Peyer's patch (tissue), 4 donors: ENCODE data around the gene SAMM50. TPM values are rescaled to one million over a fixed set of nuclear protein-coding genes. Genes with fewer than 3 reads are reported as not detected.

Source experiments
- DNase-seq, 3 donors: peaks; one replicate each; pipeline ENCODE4 v3.0.0-alpha.2; 2017 to 2019
- H3K27ac ChIP-seq, 4 donors: fragments of 200-600 bp; sonication (generic); one replicate each; pipeline ENCODE4 v1.5.1; 2016 to 2019
- H3K27me3 ChIP-seq, 2 donors: fragments of 200-600 bp; sonication (generic); one replicate each; pipeline ENCODE4 v1.5.1; 2019
- H3K36me3 ChIP-seq, 3 donors: fragments of 200-600 bp; sonication (generic); one replicate each; pipeline ENCODE4 v1.5.1; 2016 to 2019
- H3K4me1 ChIP-seq, 4 donors: fragments of 200-600 bp; sonication (generic); one replicate each; pipeline ENCODE4 v1.5.1; 2016 to 2019
- H3K4me3 ChIP-seq, 4 donors: fragments of 200-600 bp; sonication (generic); 1 replicate in 3 of 4; 2 replicates in 1 of 4; pipeline ENCODE4 v1.5.1; 2016 to 2019; ENCODE audit warnings: mild to moderate bottlenecking in 1 of 4
- H3K9me3 ChIP-seq, 4 donors: fragments of 200-600 bp; sonication (generic); one replicate each; pipeline ENCODE4 v1.5.1; 2016 to 2019; ENCODE audit warnings: mild to moderate bottlenecking in 1 of 4
- CTCF ChIP-seq, 6 experiments: fragments of 450-650 bp in 4 of 6; fragments of 200-600 bp in 2 of 6; sonication (generic) in 1 of 6; IDR thresholded peaks; one replicate each; pipeline ENCODE4 v1.5.1; 2017 to 2019; ENCODE audit warnings: antibody characterized with exemption in 6 of 6, mild to moderate bottlenecking in 3 of 6, moderate library complexity in 1 of 6
- POLR2A ChIP-seq, 2 donors: fragments of 450-650 bp; IDR thresholded peaks; one replicate each; pipeline ENCODE4 v1.5.1; 2017; ENCODE audit warnings: antibody characterized with exemption in 2 of 2, mild to moderate bottlenecking in 2 of 2, moderate library complexity in 2 of 2
- total RNA-seq, 4 donors: library from RNA; depleted of rRNA; stranded (reverse); fragments of >200 nt; gene quantifications; one replicate each; pipeline ENCODE4 v1.1.0, GENCODE V29; 2016

Gene SAMM50
- total RNA-seq, 4 donors from 2014 or later: 26.4 to 39.8 (median 34.1) TPM

GRCh38 chr22:43968614-43969013, 13.4 kb downstream of the SAMM50 start:
- TF ChIP-seq CTCF (IDR thresholded peaks at IDR 0.05) (no peak), POLR2A (IDR thresholded peaks at IDR 0.05) (no peak)
- Histone ChIP-seq H3K9me3 (no peaks in the 10 kb centered on the region), H3K4me1 (no peaks in the 10 kb centered on the region), H3K4me3 (no peak overlapping the region), H3K27me3 (no peaks in the 10 kb centered on the region), H3K36me3 (peaks cover 0 to 94% (median 0%) of the 10 kb centered on the region in 3 donors), H3K27ac (no peak overlapping the region)
- no peak for DNase-seq

- DNase-seq: no peak
These were observed 14.0 kb downstream of the SAMM50 start for GRCh38 chr22:43969021-43969878.

DNA sequence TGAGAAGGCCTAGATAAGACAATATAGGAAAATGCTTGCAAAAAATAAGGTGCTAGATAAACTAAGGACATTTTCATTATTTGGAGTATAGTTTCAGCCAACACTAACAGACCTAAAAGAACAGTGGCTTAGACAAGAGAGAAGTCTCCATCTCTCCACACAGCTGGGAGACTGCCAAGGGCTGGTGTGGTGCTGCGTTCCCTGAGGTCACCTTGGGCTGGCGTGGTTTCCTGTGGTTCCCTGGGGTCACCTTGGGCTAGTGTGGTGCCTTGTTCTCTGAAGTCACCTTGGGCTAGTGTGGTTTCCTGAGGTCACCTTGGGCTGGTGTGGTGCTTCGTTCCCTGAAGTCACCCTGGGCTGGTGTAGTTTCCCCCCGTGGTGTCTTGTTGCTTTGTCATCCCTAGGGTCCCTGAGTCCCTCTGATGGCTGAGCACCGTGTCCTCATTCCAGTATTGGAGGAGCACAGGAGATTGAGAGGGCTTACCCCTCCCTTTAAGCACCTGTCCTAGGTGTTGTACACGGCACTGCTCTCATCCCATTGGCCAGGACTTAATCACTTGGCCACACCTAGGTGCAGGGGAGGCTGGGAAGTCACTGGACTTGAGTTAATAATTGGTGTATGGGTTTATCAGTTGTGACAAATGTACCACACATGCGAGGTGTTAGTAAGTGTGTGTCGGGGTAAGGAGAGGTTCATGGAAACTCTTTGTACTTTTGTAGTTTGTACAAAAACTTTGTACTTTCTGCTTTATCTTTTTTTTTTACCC, 14.9 kb downstream of the SAMM50 start:
- peak overlapping the region in 1 of 4 donors; percentile 7 for H3K27ac ChIP-seq

More at GRCh38 chr22:43969021-43969878, 14.0 kb downstream of the SAMM50 start:
- TF ChIP-seq POLR2A (IDR thresholded peaks at IDR 0.05) (no peak), CTCF (IDR thresholded peaks at IDR 0.05) (no peak)
- Histone ChIP-seq H3K27ac (no peak overlapping the region), H3K4me1 (no peaks in the 10 kb centered on the region), H3K36me3 (peaks cover 0 to 94% (median 0%) of the 10 kb centered on the region in 3 donors), H3K27me3 (no peaks in the 10 kb centered on the region), H3K4me3 (no peak overlapping the region), H3K9me3 (no peaks in the 10 kb centered on the region)

GRCh38 chr22:43971112-43971511, 15.9 kb downstream of the SAMM50 start:
- DNase-seq: no peak
- Histone ChIP-seq H3K9me3 (no peaks in the 10 kb centered on the region), H3K4me1 (no peaks in the 10 kb centered on the region), H3K36me3 (peaks cover 0 to 94% (median 0%) of the 10 kb centered on the region in 3 donors), H3K27ac (no peak overlapping the region), H3K27me3 (no peaks in the 10 kb centered on the region), H3K4me3 (no peak overlapping the region)
- TF ChIP-seq POLR2A (IDR thresholded peaks at IDR 0.05) (no peak), CTCF (IDR thresholded peaks at IDR 0.05) (no peak)

More for the DNA sequence above, 14.9 kb downstream of the SAMM50 start:
- no peaks in the 10 kb centered on the region for H3K27me3 ChIP-seq
- no peaks in the 10 kb centered on the region for H3K9me3 ChIP-seq
- peak in 1 of 3 donors; percentile 64 for DNase-seq
- H3K4me1 ChIP-seq: no peaks in the 10 kb centered on the region
- H3K4me3 ChIP-seq: no peak overlapping the region
- peaks cover 0 to 94% (median 0%) of the 10 kb centered on the region in 3 donors for H3K36me3 ChIP-seq
- TF ChIP-seq POLR2A (IDR thresholded peaks at IDR 0.05) (no peak), CTCF (IDR thresholded peaks at IDR 0.05) (no peak)

GRCh38 chr22:43972931-43973462, 17.8 kb downstream of the SAMM50 start:
- no peak for TF ChIP-seq CTCF (IDR thresholded peaks at IDR 0.05)
- TF ChIP-seq POLR2A (IDR thresholded peaks at IDR 0.05): no peak
- no peaks in the 10 kb centered on the region for H3K27me3 ChIP-seq
- no peaks in the 10 kb centered on the region for H3K4me1 ChIP-seq
- H3K36me3 ChIP-seq: peaks cover 0 to 95% (median 0%) of the 10 kb centered on the region in 3 donors
- no peak for DNase-seq
- no peak overlapping the region for H3K27ac ChIP-seq
- H3K4me3 ChIP-seq: no peak overlapping the region
- no peaks in the 10 kb centered on the region for H3K9me3 ChIP-seq
